H1 (cell line): Measurements from ENCODE around the gene ATE1. TPM values are rescaled to one million over a fixed set of nuclear protein-coding genes. Genes with fewer than 3 reads are reported as not detected.

Experiments used
- CTCF ChIA-PET: fragments of 300-600 bp; sonication (Branson Sonifier 250); formaldehyde crosslinking; loops from one replicate; lab custom pipeline; 2021; ENCODE audit not compliant: partially characterized antibody; lab: Charles Lee
- POLR2A ChIA-PET: fragments of 300-600 bp; sonication (Branson Sonifier 250); formaldehyde crosslinking; loops from one replicate; lab custom pipeline; 2021; ENCODE audit warnings: inconsistent platforms; ENCODE audit not compliant: partially characterized antibody; lab: Charles Lee
- DNase-seq, 2 experiments: peaks; one replicate each; pipeline versions ENCODE4 v3.0.0 to v3.0.0-alpha.2; 2010 to 2022; ENCODE audit warnings: low spot score in 2 of 2, low read depth in 1 of 2, mixed read lengths in 1 of 2
- FAIRE-seq: peaks from 2 replicates; lab custom pipeline; 2011; peaks lifted over from hg19 to GRCh38; lab: Jason Lieb, UNC
- H2AFZ ChIP-seq: 2 replicates; pipeline ENCODE4 v1.8.1; 2012; ENCODE audit warnings: low read length, inconsistent platforms
- H2AK5ac ChIP-seq: 2 replicates; pipeline ENCODE4 v1.6.1; 2013; ENCODE audit warnings: low read depth, low read length
- H2BK120ac ChIP-seq: replicated peaks from 2 replicates; pipeline ENCODE3; 2013; ENCODE audit warnings: low read depth, low read length, inconsistent platforms
- H2BK12ac ChIP-seq: 2 replicates; pipeline ENCODE4 v1.6.1; 2013; ENCODE audit warnings: low read depth, low read length
- H2BK15ac ChIP-seq: 2 replicates; pipeline ENCODE4 v1.6.1; 2013; ENCODE audit warnings: low read length
- H2BK20ac ChIP-seq: 2 replicates; pipeline ENCODE4 v1.6.1; 2013; ENCODE audit warnings: low read length
- H2BK5ac ChIP-seq: 2 replicates; pipeline ENCODE4 v1.6.1; 2013; ENCODE audit warnings: low read depth, low read length
- H3K14ac ChIP-seq: 2 replicates; pipeline ENCODE4 v1.6.1; 2013; ENCODE audit warnings: inconsistent platforms; ENCODE audit not compliant: insufficient read length
- H3K18ac ChIP-seq: 2 replicates; pipeline ENCODE4 v1.6.1; 2013; ENCODE audit warnings: low read length; ENCODE audit errors: extremely low read depth
- H3K23ac ChIP-seq: 2 replicates; pipeline ENCODE4 v1.6.1; 2013; ENCODE audit warnings: inconsistent platforms; ENCODE audit not compliant: insufficient read length
- H3K23me2 ChIP-seq: 2 replicates; pipeline ENCODE4 v1.6.1; 2013; ENCODE audit warnings: low read depth, low read length
- H3K27ac ChIP-seq: 2 replicates; pipeline ENCODE4 v1.6.1; 2011; ENCODE audit warnings: low read depth, low read length, inconsistent platforms
- H3K27me3 ChIP-seq, 4 experiments: replicated peaks in 1 of 4; 1 replicate in 1 of 4; 2 replicates in 3 of 4; pipeline versions ENCODE4 v1.6.1 to v1.8.1; 2011 to 2013; ENCODE audit warnings: low read length in 3 of 4, mild to moderate bottlenecking in 3 of 4, inconsistent platforms in 2 of 4, mixed read lengths in 2 of 4, moderate library complexity in 1 of 4; ENCODE audit not compliant: control insufficient read depth in 3 of 4, insufficient read depth in 3 of 4; ENCODE audit errors: extremely low read depth in 1 of 4
- H3K36me3 ChIP-seq, 4 experiments: 2 replicates each; pipeline versions ENCODE4 v1.6.1 to v1.8.1; 2011 to 2013; ENCODE audit warnings: mild to moderate bottlenecking in 4 of 4, low read length in 3 of 4, moderate library complexity in 2 of 4, control low read depth in 1 of 4, inconsistent platforms in 1 of 4; ENCODE audit not compliant: insufficient read depth in 4 of 4, control insufficient read depth in 2 of 4
- H3K4ac ChIP-seq: replicated peaks from 2 replicates; pipeline ENCODE3; 2013; ENCODE audit warnings: low read length, low read depth, mixed read lengths, inconsistent platforms; ENCODE audit not compliant: insufficient read length
- H3K4me1 ChIP-seq, 4 experiments: replicated peaks in 1 of 4; 1 replicate in 1 of 4; 2 replicates in 3 of 4; pipeline versions ENCODE4 v1.6.1 to v1.8.1; 2011 to 2013; ENCODE audit warnings: low read length in 3 of 4, inconsistent platforms in 2 of 4, mixed read lengths in 1 of 4; ENCODE audit not compliant: insufficient read depth in 4 of 4, control insufficient read depth in 3 of 4
- H3K4me2 ChIP-seq, 2 experiments: 2 replicates each; pipeline versions ENCODE4 v1.6.1 to v1.8.1; 2011 to 2013; ENCODE audit warnings: low read depth in 2 of 2, low read length in 2 of 2, control low read depth in 1 of 2, inconsistent platforms in 1 of 2, mild to moderate bottlenecking in 1 of 2; ENCODE audit not compliant: insufficient read depth in 1 of 2
- H3K4me3 ChIP-seq, 4 experiments: fragments of 200-600, 300-600 bp in 1 of 4; sonication (generic), shearing (Covaris generic), sonication (Bioruptor Twin) in 1 of 4; 2 replicates each; pipeline versions ENCODE4 v1.5.1 to v1.8.1; 2011 to 2016; ENCODE audit warnings: low read length in 4 of 4, low read depth in 3 of 4, control low read depth in 2 of 4, inconsistent platforms in 2 of 4, mild to moderate bottlenecking in 2 of 4, mixed read lengths in 1 of 4, moderate library complexity in 1 of 4; ENCODE audit not compliant: insufficient read depth in 2 of 4; ENCODE audit errors: extremely low read depth in 1 of 4
- H3K56ac ChIP-seq: replicated peaks from 2 replicates; pipeline ENCODE3; 2013; ENCODE audit warnings: low read depth, mild to moderate bottlenecking, mixed read lengths, low read length, inconsistent platforms; ENCODE audit not compliant: insufficient read length
- H3K79me1 ChIP-seq: 2 replicates; pipeline ENCODE4 v1.6.1; 2013; ENCODE audit warnings: low read depth, low read length, control low read depth
- H3K79me2 ChIP-seq, 2 experiments: 2 replicates each; pipeline versions ENCODE4 v1.6.1 to v1.8.1; 2012 to 2013; ENCODE audit warnings: low read length in 2 of 2, mild to moderate bottlenecking in 2 of 2, inconsistent platforms in 1 of 2; ENCODE audit not compliant: insufficient read depth in 2 of 2, control insufficient read depth in 1 of 2
- H3K9ac ChIP-seq, 4 experiments: replicated peaks in 1 of 4; 1 replicate in 1 of 4; 2 replicates in 3 of 4; pipeline versions ENCODE4 v1.6.1 to v1.8.1; 2011 to 2013; ENCODE audit warnings: low read depth in 3 of 4, low read length in 3 of 4, control low read depth in 2 of 4, mild to moderate bottlenecking in 2 of 4, moderate library complexity in 2 of 4, inconsistent platforms in 1 of 4; ENCODE audit errors: extremely low read depth in 1 of 4
- H3K9me3 ChIP-seq, 2 experiments: 2 replicates each; pipeline versions ENCODE4 v1.6.1 to v1.8.1; 2012 to 2013; ENCODE audit warnings: mild to moderate bottlenecking in 2 of 2, moderate library complexity in 2 of 2, control low read depth in 1 of 2, inconsistent platforms in 1 of 2, low read depth in 1 of 2, low read length in 1 of 2, mixed read lengths in 1 of 2; ENCODE audit not compliant: insufficient read depth in 2 of 2
- H4K20me1 ChIP-seq, 2 experiments: replicated peaks in 1 of 2; 2 replicates each; pipeline versions ENCODE3 to v1.8.1; 2011 to 2013; ENCODE audit warnings: inconsistent platforms in 2 of 2, low read length in 2 of 2, mild to moderate bottlenecking in 1 of 2; ENCODE audit not compliant: insufficient read depth in 2 of 2, control insufficient read depth in 1 of 2
- H4K5ac ChIP-seq: 2 replicates; pipeline ENCODE4 v1.6.1; 2013; ENCODE audit warnings: low read length, low read depth, mixed read lengths, inconsistent platforms; ENCODE audit not compliant: insufficient read length
- H4K8ac ChIP-seq: 2 replicates; pipeline ENCODE4 v1.8.0; 2013; ENCODE audit warnings: mild to moderate bottlenecking, moderate library complexity, low read length, inconsistent platforms; ENCODE audit not compliant: insufficient read depth; ENCODE audit errors: extremely low read depth
- H4K91ac ChIP-seq: replicated peaks from 2 replicates; pipeline ENCODE3; 2013; ENCODE audit warnings: low read length, mixed read lengths, inconsistent platforms; ENCODE audit not compliant: insufficient read length
- ASH2L ChIP-seq: fragments of 200-600, 300-600 bp; sonication (generic); IDR thresholded peaks from one replicate; pipeline ENCODE4 v1.7.1; 2017; ENCODE audit warnings: low read length
- KDM1A ChIP-seq: fragments of 200-600, 300-600 bp; sonication (generic); IDR thresholded peaks from 2 replicates; pipeline ENCODE4 v1.7.1; 2016; ENCODE audit warnings: mild to moderate bottlenecking, low read length, borderline replicate concordance
- POLR2A ChIP-seq, 2 experiments: IDR thresholded peaks; 1 replicate in 1 of 2; 2 replicates in 1 of 2; pipeline ENCODE4 v1.6.1; 2011; ENCODE audit warnings: low read depth in 2 of 2, low read length in 2 of 2, mild to moderate bottlenecking in 2 of 2; ENCODE audit errors: control extremely low read depth in 1 of 2
- SIRT6 ChIP-seq: IDR thresholded peaks from one replicate; pipeline ENCODE4 v1.7.1; 2012; ENCODE audit warnings: low read length, inconsistent platforms
- TCF12 ChIP-seq: IDR thresholded peaks from 2 replicates; pipeline ENCODE4 v1.6.1; 2011; ENCODE audit warnings: low read depth, mild to moderate bottlenecking, low read length
- WGBS, 2 experiments: shearing (Covaris generic) in 1 of 2; methylation state at CpG; one replicate each; pipeline versions ENCODE4 v1.1.6 to v1.1.7; 2013 to 2015; ENCODE audit warnings: low lambda C conversion rate in 2 of 2, mixed read lengths in 2 of 2, inconsistent platforms in 1 of 2, low coverage in 1 of 2, missing lambda C conversion rate in 1 of 2; ENCODE audit not compliant: insufficient replicate concordance in 2 of 2, insufficient coverage in 1 of 2, insufficient read length in 1 of 2; ENCODE audit errors: extremely low coverage in 1 of 2, missing lambda C conversion rate in 1 of 2; 5-methylcytosine and 5-hydroxymethylcytosine counted together
- polyA plus RNA-seq, 7 experiments: library from polyadenylated mRNA; depleted of rRNA in 3 of 7; stranded (reverse) in 5 of 7; unstranded in 2 of 7; fragments of >200 nt in 5 of 7; fragments of 200-250 nt in 2 of 7; gene quantifications; 1 replicate in 5 of 7; 2 replicates in 1 of 7; 4 replicates in 1 of 7; pipeline versions ENCODE4 v1.2.1 to v1.2.3, GENCODE V29; 2011 to 2013; ENCODE audit warnings: missing spikeins in 2 of 7, mixed read lengths in 2 of 7
- total RNA-seq: library from RNA; stranded (reverse); fragmentation: NEBNext Ultra II Directional; extraction: Animal tissue kit (Norgen Biotek cat#: 25700); gene quantifications from 2 replicates; pipeline ENCODE4 v1.2.1, GENCODE V29; 2021
- TF ChIP-seq, protein P1 (sequence below): IDR thresholded peaks from 2 replicates; pipeline ENCODE4 v1.6.1; 2011; ENCODE audit warnings: low read depth, mild to moderate bottlenecking, low read length; ENCODE audit not compliant: insufficient read depth

Gene ATE1
- total and polyA plus RNA-seq, 2 of the 8 experiments (the other 6 are each of a cell fraction or from before 2014, with no cell fraction given), result 8.8 to 26.9 TPM

DNA sequence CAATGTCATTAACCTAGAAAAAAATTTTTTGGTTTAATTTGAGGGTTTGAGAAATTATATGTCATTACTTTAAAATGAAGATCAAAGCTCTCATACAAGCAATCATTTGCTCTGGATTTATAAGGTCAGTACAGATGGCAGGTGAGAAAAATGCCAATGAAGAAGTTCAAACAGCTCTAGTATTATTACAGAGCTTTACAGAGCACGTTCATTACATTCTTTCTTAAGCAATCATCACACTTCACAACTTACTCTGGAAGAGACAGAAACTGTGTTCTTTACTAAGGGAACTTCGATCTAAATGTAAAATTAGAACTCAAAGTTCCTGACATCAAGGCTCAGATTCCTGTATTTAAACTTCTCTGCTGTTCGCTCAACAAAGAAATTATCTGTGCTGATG, 153.4 kb downstream of the ATE1 start:
- Histone ChIP-seq H3K56ac (no peak overlapping the region), H2BK20ac (no peak overlapping the region), H3K4ac (no peak overlapping the region), H3K27ac (no peak overlapping the region), H3K14ac (no peak overlapping the region), H3K4me1 (peaks cover 0 to 3% (median 0%) of the 10 kb centered on the region in 4 experiments; a peak in 1 of 7 replicates), H3K18ac (no peak overlapping the region), H3K4me2 (no peak overlapping the region), H2AK5ac (no peak overlapping the region), H2BK15ac (no peak overlapping the region), H3K79me1 (no peaks in the 10 kb centered on the region), H4K8ac (no peak overlapping the region), H2BK120ac (no peak overlapping the region), H2BK12ac (no peak overlapping the region), H3K9ac (no peak overlapping the region), H3K27me3 (no peaks in the 10 kb centered on the region), H3K23me2 (no peaks in the 10 kb centered on the region; the same call in 1 of the 2 replicates), H2AFZ (no peak overlapping the region), H3K79me2 (no peaks in the 10 kb centered on the region), H3K36me3 (no peaks in the 10 kb centered on the region), H3K23ac (no peak overlapping the region), H4K5ac (no peak overlapping the region), H3K4me3 (no peak overlapping the region), H4K91ac (no peak overlapping the region), H2BK5ac (no peak overlapping the region), H4K20me1 (no peaks in the 10 kb centered on the region), H3K9me3 (no peaks in the 10 kb centered on the region)
- FAIRE-seq, result no peak
- ChIA-PET POLR2A (no interaction called here), CTCF (interaction anchor here (1.4 kb wide), 1 partner anchor 9 kb away, joined by 3 read pairs; no protein-coding TSS in a partner anchor)
- whole genome bisulfite sequencing, 2 experiments, result 87% methylated on average over 3 of the region's 3 CpGs; no CpG with 5 or more reads in 1 of the 2 experiments
- no peak for DNase-seq
- TF ChIP-seq ASH2L (no peak), TCF12 (no peak), KDM1A (no peak), SIRT6 (no peak), POLR2A (IDR thresholded peaks at IDR 0.05; ENCODE audit: control extremely low read depth in 1 of 2, low read depth in 2 of 2, low read length in 2 of 2) (no peak)
- TF ChIP-seq, protein P1, sequence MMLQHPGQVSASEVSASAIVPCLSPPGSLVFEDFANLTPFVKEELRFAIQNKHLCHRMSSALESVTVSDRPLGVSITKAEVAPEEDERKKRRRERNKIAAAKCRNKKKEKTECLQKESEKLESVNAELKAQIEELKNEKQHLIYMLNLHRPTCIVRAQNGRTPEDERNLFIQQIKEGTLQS, result no peak
